Activated CD4-positive, alpha-beta T cell treated with anti-CD3 and anti-CD28 coated beads, Interleukin-2, amount 10 ng/mL, durations not matched to agents 24 days and 14 days (primary cell): ENCODE data around the gene ZNF675. TPM values are rescaled to one million over a fixed set of nuclear protein-coding genes. Genes with fewer than 3 reads are reported as not detected.
"Not testable (repeated sequence)": the region's sequence is repeated elsewhere in the genome, so short reads cannot be mapped to it uniquely, and the experiment has no call there.

ENCODE experiments used
- DNase-seq: peaks from one replicate; pipeline ENCODE4 v3.0.0; 2022
- H3K27ac Mint-ChIP-seq: one replicate; pipeline ENCODE4 v1.8.0; 2022; ENCODE audit warnings: mild to moderate bottlenecking, mixed read lengths
- H3K27me3 Mint-ChIP-seq: one replicate; pipeline ENCODE4 v1.8.0; 2022; ENCODE audit warnings: mixed read lengths
- H3K36me3 Mint-ChIP-seq: one replicate; pipeline ENCODE4 v1.8.0; 2022; ENCODE audit warnings: low read depth, mild to moderate bottlenecking, mixed read lengths
- H3K4me1 Mint-ChIP-seq: one replicate; pipeline ENCODE4 v1.8.0; 2021; ENCODE audit warnings: mixed read lengths
- H3K4me3 Mint-ChIP-seq: one replicate; pipeline ENCODE4 v1.8.0; 2022; ENCODE audit warnings: mild to moderate bottlenecking, moderate library complexity, mixed read lengths
- H3K9me3 Mint-ChIP-seq: one replicate; pipeline ENCODE4 v1.8.0; 2021; ENCODE audit warnings: mixed read lengths
- intact Hi-C: fragments of 100-400 bp; cut with micrococcal nuclease; formaldehyde crosslinking; loops from one replicate; pipeline ENCODE4 v1.15.1; 2023
- total RNA-seq: library from RNA; stranded (reverse); gene quantifications from 2 replicates; pipeline ENCODE4 v1.2.3, GENCODE V29; 2022

Gene ZNF675
- 17.0 and 17.3 TPM in 2 replicates for total RNA-seq

DNA sequence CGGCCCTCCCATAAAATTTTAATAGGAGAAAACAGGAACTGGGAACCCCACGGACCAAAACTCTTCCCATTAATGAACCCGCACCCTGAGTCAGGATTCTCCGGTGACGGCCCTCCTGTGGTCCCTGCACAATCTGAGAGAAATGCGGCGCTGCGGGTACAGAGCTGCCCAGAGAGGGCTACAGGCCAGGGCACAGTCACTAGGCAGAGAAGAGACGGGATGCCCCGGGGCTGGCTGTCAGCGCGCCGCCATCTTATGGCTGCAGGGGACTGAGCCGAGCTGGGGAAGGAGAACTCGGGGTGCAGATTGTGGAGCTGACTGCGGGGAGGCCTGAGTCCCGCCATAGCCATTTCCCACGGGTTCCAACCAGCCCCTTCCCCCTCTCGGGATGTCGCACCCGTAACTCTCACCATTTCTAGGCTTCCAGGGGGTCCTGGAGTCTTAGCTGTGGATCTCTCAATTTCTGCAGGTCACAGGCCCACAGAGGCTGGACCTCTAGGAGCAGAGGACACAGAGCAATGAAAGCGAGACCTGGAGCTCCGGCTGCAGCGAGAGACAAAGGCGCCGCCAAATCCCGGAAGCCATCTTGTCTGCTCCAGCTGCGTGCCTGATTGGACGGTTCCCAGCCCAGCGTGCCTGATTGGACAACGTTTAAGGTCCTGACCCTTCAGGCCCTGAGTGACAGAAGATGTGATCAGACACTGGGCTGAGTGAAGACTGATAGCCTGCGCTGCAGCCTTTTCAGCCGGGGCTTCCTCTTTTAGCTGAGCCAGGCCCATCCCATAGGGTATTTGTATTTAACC, at the start of gene ZNF675:
TSS of gene ZNF675 (minus strand) at position 592 of the 803 bp plus-strand sequence. CDS start at position 413, 179 bp downstream.
- Mint-ChIP-seq H3K4me1 (peaks cover 10% of the 10 kb centered on the region), H3K27ac (peak within 1 kb of the TSS; percentile 99), H3K4me3 (peak within 1 kb of the TSS; percentile 97), H3K27me3 (no peaks in the 10 kb centered on the region), H3K36me3 (peaks cover 35% of the 10 kb centered on the region), H3K9me3 (peaks cover 3% of the 10 kb centered on the region)
- peak; percentile 96 for DNase-seq
- intact Hi-C loops = loop anchor here (1.0 to 10.0 kb wide), 5 partner anchors 72 to 412 kb away; partner anchors contain the start of genes ZNF254, ZNF681, ZNF726 and ZNF91

DNA sequence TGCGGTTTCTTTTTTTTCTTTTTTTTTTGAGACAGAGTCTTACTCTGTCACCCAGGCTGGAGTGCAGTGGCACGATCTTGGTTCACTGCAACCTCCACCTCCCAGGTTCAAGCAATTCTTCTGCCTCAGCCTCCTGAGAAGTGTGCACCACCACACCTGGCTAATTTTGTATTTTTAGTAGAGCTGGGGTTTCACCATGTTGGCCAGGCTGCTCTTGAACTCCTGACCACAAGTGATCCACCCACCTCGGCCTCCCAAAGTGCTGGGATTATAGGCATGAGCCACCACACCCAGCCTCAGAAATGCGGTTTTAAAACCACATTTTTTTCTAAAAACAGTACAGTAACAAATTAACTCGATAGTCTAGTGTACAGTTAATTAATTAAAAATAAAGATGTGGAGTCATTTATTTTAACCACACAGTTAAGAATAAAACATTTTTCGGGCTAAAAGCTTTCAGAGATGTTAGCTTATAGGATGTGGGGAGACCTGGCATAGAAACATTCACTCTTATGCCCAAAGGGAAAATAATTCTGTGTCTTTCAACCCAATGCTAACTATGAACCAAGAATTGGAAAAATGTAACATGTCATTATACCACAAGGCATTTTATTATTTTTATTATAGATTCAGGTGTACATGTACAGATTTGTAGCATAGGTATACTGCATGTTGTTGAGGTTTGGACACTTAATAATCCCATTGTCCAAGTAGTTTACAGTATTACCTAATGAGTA, 43.9 kb upstream of the ZNF675 start:
- DNase-seq, H3K4me3 Mint-ChIP-seq, H3K4me1 Mint-ChIP-seq, H3K27ac Mint-ChIP-seq, H3K9me3 Mint-ChIP-seq, H3K36me3 Mint-ChIP-seq, H3K27me3 Mint-ChIP-seq, intact Hi-C loops: not testable (repeated sequence)

DNA sequence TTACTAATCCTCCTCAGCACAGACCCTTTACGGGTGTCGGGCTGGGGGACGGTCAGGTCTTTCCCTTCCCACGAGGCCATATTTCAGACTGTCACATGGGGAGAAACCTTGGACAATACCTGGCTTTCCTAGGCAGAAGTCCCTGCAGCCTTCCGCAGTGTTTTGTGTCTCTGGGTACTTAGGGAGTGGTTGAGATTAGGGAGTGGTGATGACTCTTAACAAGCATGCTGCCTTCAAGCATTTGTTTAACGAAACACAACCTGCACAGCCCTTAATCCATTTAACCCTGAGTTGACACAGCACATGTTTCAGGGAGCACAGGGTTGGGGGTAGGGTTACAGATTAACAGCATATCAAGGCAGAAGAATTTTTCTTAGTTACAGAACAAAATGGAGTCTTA, 37.1 kb upstream of the ZNF675 start:
- H3K9me3 Mint-ChIP-seq, DNase-seq, H3K27me3 Mint-ChIP-seq, H3K36me3 Mint-ChIP-seq, H3K4me3 Mint-ChIP-seq, H3K4me1 Mint-ChIP-seq, H3K27ac Mint-ChIP-seq, intact Hi-C loops: not testable (repeated sequence)

DNA sequence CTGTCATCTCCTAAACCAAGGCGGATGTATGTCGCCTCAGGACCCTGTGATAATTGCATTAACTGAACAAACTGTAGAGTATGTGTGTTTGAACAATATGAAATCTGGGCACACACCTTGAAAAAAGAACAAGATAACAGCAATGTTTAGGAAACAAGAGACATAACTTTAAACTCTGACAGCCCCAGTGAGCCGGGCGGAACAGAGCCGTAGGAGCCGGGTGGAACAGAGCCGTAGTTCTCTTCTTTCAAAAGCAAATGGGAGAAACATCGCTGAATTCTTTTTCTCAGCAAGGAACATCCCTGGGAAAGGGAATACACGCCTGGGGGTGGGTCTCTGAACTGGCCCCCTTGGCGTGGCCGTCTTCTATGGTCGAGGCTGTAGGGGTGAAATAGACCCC, 31.8 kb upstream of the ZNF675 start:
- peaks cover 8% of the 10 kb centered on the region for H3K9me3 Mint-ChIP-seq
- no peaks in the 10 kb centered on the region for H3K4me1 Mint-ChIP-seq
- no peak overlapping the region for H3K27ac Mint-ChIP-seq
- H3K27me3 Mint-ChIP-seq = no peaks in the 10 kb centered on the region
- intact Hi-C loops = no loop called here
- no peak overlapping the region for H3K4me3 Mint-ChIP-seq
- no peak for DNase-seq
- H3K36me3 Mint-ChIP-seq = no peaks in the 10 kb centered on the region

DNA sequence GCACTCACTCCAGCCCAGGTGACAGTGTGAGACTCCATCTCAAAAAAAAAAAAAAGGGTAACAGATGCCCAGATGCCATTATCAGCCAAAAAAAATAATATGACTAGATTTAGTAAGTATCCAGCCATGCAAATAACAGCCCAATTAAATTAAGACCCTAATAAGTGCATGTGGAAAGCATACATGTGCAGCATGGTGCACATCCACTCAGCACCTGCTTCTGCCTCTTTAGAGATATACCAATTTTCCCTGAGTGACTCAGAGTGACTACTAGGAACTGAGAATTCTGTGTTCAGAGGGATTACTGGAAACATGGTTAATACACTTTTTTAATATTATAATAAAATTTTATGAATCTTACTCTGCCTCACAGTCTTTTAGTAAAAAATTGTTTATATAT, 29.8 kb upstream of the ZNF675 start:
- H3K4me3 Mint-ChIP-seq = no peak overlapping the region

DNA sequence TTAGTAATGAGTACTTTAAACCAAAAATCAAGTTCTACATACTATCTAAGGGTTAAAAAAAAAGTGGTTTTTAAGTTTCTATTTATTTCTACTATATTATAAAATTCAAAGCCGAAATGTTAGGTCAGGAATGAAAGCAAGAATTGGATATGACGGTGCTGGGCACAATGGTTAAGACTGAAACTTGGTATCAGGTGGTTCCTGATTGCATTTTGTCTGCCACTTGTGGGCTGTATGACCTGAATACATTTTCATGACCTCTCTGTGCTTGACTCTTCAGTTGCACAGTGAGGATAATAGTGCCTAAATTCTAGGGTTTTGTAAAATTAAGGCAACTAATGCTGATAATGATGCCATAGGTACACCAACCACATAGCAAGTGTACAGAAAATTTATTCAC, 22.3 kb upstream of the ZNF675 start:
- intact Hi-C loops = no loop called here
- Mint-ChIP-seq H3K4me3 (no peak overlapping the region), H3K4me1 (no peaks in the 10 kb centered on the region), H3K27ac (no peak overlapping the region), H3K36me3 (no peaks in the 10 kb centered on the region), H3K9me3 (peaks cover 6% of the 10 kb centered on the region), H3K27me3 (no peaks in the 10 kb centered on the region)
- DNase-seq = no peak

More for the DNA sequence above, 29.8 kb upstream of the ZNF675 start:
- intact Hi-C loops = no loop called here
- no peaks in the 10 kb centered on the region for H3K4me1 Mint-ChIP-seq
- no peak overlapping the region for H3K27ac Mint-ChIP-seq
- H3K27me3 Mint-ChIP-seq = no peaks in the 10 kb centered on the region
- no peaks in the 10 kb centered on the region for H3K36me3 Mint-ChIP-seq
- peaks cover 8% of the 10 kb centered on the region for H3K9me3 Mint-ChIP-seq
- no peak for DNase-seq

DNA sequence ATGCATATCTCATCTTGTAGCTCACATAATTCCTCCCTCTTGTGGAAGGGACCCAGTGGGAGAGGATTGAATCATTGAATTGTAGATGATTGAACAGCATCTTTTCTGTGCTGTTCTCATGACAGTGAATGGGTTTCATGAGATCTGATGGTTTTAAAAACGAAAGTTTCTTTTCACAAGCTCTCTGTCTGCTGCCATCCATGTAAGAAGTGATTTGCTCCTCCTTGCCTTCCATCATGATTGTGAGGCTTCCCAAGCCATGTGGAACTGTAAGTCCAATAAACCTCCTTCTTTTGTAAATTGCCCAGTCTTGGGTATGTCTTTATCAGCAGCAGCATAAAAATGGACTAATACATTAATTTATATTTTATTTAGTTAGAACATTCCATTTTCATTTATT, 19.6 kb upstream of the ZNF675 start:
- Mint-ChIP-seq H3K36me3 (no peaks in the 10 kb centered on the region), H3K27ac (no peak overlapping the region), H3K27me3 (no peaks in the 10 kb centered on the region), H3K9me3 (peaks cover 14% of the 10 kb centered on the region), H3K4me1 (no peaks in the 10 kb centered on the region), H3K4me3 (no peak overlapping the region)
- DNase-seq = peak; percentile 10
- intact Hi-C loops = no loop called here

DNA sequence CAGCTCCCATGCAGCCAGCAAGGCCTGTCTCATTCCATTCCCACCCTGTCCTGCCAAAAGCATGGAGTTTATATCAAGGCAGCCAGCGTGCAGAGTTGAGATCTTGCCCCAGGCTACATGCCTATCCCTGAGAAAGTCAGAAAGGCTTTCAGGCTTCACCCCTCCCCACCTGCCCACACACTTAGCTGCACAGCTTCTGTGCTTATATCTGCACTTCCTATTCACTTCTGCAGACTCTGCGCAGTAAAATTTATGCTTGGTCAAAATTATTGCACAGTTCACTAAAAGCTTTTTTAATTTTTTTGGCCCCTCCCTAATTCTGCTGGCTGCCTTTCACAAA, 12.5 kb upstream of the ZNF675 start:
- peaks cover 20% of the 10 kb centered on the region for H3K9me3 Mint-ChIP-seq
- H3K4me3 Mint-ChIP-seq = no peak overlapping the region
- no peaks in the 10 kb centered on the region for H3K36me3 Mint-ChIP-seq
- intact Hi-C loops = no loop called here
- no peaks in the 10 kb centered on the region for H3K4me1 Mint-ChIP-seq
- H3K27me3 Mint-ChIP-seq = no peaks in the 10 kb centered on the region
- peak; percentile 11 for DNase-seq
- no peak overlapping the region for H3K27ac Mint-ChIP-seq

DNA sequence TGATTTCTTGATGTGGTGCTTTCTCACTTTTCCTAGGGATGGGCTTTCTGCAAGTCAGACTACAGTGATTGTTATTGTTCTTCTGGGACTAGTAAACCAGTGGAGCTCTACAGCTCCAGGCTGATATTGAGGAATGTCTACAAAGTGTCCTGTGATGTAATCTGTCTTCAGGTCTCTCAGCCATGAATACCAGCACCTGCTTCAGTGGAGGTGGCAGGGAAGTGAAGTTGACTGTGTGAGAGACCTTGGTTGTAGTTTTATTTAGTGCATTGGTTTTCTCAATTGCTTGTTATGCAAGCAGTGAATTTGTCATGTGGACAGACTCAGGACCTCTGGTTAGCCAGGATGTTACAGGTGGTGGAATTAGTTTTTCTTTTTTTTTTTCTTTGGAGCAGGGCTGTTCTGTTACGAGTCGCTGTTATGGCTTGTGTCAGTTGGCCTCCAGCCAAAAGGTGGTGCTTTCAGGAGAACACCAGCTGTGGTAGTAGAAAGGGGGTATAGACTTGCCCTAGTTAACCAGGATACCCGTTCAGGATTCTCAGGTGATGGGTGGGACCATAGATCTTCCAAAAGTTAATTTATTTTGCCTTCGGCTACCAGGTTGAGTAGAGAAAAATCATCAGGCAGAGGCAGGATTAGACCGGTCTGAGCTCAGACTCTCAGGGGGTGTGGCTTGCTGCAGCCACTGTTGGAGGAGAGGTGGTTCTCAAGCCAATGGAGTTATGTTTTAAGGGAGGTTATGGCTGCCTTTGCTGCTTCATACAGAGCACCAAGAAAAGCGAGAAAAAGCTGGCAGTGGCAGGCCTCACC, 11.9 kb upstream of the ZNF675 start:
- Mint-ChIP-seq H3K4me1 (no peaks in the 10 kb centered on the region), H3K9me3 (peaks cover 20% of the 10 kb centered on the region), H3K27ac (no peak overlapping the region), H3K4me3 (no peak overlapping the region), H3K27me3 (no peaks in the 10 kb centered on the region), H3K36me3 (no peaks in the 10 kb centered on the region)
- DNase-seq = peak; percentile 18
- intact Hi-C loops = no loop called here

DNA sequence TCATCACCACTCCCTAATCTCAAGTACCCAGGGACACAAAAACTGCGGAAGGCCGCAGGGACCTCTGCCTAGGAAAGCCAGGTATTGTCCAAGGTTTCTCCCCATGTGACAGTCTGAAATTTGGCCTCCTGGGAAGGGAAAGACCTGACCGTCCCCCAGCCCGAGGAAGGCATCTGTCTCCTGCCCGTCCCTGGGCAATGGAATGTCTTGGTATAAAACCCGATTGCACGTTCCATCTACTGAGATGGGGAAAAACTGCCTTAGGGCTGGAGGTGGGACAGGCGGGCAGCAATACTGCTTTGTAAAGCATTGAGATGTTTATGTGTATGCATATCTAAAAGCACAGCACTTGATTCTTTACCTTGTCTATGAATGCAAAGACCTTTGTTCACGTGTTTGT, 5.9 kb upstream of the ZNF675 start:
- intact Hi-C loops, H3K9me3 Mint-ChIP-seq, H3K4me1 Mint-ChIP-seq, H3K27me3 Mint-ChIP-seq, H3K4me3 Mint-ChIP-seq, H3K36me3 Mint-ChIP-seq, H3K27ac Mint-ChIP-seq: not testable (repeated sequence)
- peak; percentile 35 for DNase-seq

DNA sequence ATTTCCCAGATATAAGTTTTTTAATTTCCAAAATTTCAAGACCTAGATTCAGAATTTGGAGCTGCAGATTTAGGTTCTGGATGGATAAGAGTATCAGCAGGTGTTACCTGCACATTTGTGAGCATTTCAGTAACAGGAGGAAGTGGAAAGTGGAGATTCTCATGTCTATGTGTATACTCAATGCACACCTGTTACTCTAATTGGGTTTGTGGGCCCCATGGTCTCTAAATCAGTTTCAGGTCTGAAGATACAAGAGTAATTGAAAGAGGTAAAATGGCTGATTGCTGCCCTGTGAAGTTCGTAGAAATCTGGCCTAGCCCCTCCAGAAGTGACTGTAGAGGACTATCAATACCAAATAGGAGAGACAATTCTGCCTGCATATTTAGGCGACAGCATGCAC, 13.9 kb downstream of the ZNF675 start:
- DNase-seq = peak; percentile 12
- Mint-ChIP-seq H3K36me3 (peaks cover 86% of the 10 kb centered on the region), H3K27me3 (no peaks in the 10 kb centered on the region), H3K9me3 (peaks cover 30% of the 10 kb centered on the region), H3K27ac (no peak overlapping the region), H3K4me1 (no peaks in the 10 kb centered on the region), H3K4me3 (no peak overlapping the region)
- intact Hi-C loops = no loop called here

DNA sequence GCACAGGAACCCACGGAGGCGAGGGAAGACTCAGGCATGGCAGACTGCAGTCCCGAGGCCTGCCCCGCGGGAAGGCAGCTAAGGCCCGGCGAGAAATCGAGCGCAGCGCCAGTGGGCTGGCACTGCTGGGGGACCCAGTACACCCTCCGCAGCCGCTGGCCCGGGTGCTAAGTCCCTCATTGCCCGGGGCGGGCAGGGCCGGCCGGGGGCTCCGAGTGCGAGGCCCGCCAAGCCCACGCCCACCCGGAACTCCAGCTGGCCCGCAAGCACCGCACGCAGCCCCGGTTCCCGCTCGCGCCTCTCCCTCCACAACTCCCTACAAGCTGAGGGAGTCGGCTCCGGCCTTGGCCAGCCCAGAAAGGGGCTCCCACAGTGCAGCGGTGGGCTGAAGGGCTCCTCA, 18.4 kb downstream of the ZNF675 start:
- peaks cover 29% of the 10 kb centered on the region for H3K9me3 Mint-ChIP-seq
- H3K4me3 Mint-ChIP-seq, H3K27me3 Mint-ChIP-seq, H3K4me1 Mint-ChIP-seq, intact Hi-C loops, DNase-seq, H3K27ac Mint-ChIP-seq: not testable (repeated sequence)
- H3K36me3 Mint-ChIP-seq = peaks cover 89% of the 10 kb centered on the region

DNA sequence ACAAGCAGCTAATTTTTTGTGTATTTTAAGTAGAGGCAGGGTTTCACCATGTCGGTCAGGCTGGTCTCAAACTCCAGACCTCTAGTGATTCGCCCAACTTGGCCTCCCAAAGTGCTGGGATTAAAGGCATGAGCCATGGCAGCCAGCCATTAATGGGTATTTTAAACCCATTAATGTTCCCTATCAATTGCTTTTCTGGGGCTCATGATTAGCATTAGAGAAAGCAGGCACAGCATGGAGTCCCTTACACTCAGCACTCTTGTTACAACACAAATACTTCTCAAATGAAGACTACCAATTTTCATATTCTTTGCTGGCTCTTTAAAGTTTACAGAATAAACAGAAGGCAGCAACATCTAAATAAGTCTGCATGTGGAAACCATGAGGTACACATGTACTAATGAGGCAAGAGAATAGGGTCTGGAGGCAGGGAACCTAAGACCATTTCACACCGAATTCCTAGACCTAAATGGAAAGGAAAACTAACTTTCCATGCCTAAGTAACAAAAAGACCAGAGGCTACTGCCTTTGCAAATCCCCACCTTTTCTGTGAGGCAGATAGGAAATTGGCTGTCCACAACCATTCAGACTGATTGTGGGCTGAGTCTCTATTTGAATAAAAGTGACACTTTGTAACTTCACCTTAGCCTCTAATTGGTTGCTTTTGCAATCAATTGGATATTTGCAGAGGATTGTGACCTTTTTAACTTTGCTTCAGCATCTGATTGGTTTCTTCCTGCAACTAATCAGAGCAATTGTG, 21.2 kb downstream of the ZNF675 start:
- Mint-ChIP-seq H3K36me3 (peaks cover 88% of the 10 kb centered on the region), H3K4me1 (no peaks in the 10 kb centered on the region), H3K4me3 (no peak overlapping the region), H3K27ac (no peak overlapping the region), H3K9me3 (peaks cover 23% of the 10 kb centered on the region), H3K27me3 (no peaks in the 10 kb centered on the region)
- intact Hi-C loops = no loop called here
- peak; percentile 1 for DNase-seq
